BJ (cell line): ENCODE results near the gene PPDPF. TPM values are rescaled to one million over a fixed set of nuclear protein-coding genes. Genes with fewer than 3 reads are reported as not detected.
"Not testable (repeated sequence)": the region's sequence is repeated elsewhere in the genome, so short reads cannot be mapped to it uniquely, and the experiment has no call there.

Experiments used
- CTCF ChIA-PET: fragments of 350-600 bp; formaldehyde crosslinking; extraction: SDS; loops from one replicate; lab custom pipeline; 2021; ENCODE audit warnings: antibody characterized with exemption, inconsistent platforms; lab: Yijun Ruan, JAX
- POLR2A ChIA-PET: fragments of 300-600 bp; sonication (Branson Sonifier 250); formaldehyde crosslinking; extraction: SDS; loops from one replicate; lab custom pipeline; 2021; ENCODE audit warnings: antibody characterized with exemption; lab: Charles Lee
- DNase-seq: peaks from one replicate; pipeline ENCODE4 v3.0.0-alpha.2; 2011; ENCODE audit warnings: low read depth
- H3K27me3 ChIP-seq: 2 replicates; pipeline ENCODE4 v1.6.0; 2011; ENCODE audit warnings: low read length; ENCODE audit not compliant: control insufficient read depth, insufficient read depth
- H3K36me3 ChIP-seq: 2 replicates; pipeline ENCODE4 v1.5.1; 2011; ENCODE audit warnings: low read length; ENCODE audit not compliant: control insufficient read depth, insufficient read depth
- H3K4me3 ChIP-seq: 2 replicates; pipeline ENCODE4 v1.5.1; 2011; ENCODE audit warnings: low read depth, mild to moderate bottlenecking, control low read depth, low read length
- CTCF ChIP-seq: IDR thresholded peaks from 2 replicates; pipeline ENCODE4 v1.5.1; 2011; ENCODE audit warnings: low read depth, mild to moderate bottlenecking, control low read depth, inconsistent platforms, low read length, moderate library complexity; ENCODE audit not compliant: insufficient read depth
- polyA plus RNA-seq: library from polyadenylated mRNA; depleted of rRNA; stranded (reverse); fragments of >200 nt; gene quantifications from 2 replicates; pipeline ENCODE4 v1.2.3, GENCODE V29; 2011

The PPDPF gene
- polyA plus RNA-seq, 1 experiment: 26.9 TPM

DNA sequence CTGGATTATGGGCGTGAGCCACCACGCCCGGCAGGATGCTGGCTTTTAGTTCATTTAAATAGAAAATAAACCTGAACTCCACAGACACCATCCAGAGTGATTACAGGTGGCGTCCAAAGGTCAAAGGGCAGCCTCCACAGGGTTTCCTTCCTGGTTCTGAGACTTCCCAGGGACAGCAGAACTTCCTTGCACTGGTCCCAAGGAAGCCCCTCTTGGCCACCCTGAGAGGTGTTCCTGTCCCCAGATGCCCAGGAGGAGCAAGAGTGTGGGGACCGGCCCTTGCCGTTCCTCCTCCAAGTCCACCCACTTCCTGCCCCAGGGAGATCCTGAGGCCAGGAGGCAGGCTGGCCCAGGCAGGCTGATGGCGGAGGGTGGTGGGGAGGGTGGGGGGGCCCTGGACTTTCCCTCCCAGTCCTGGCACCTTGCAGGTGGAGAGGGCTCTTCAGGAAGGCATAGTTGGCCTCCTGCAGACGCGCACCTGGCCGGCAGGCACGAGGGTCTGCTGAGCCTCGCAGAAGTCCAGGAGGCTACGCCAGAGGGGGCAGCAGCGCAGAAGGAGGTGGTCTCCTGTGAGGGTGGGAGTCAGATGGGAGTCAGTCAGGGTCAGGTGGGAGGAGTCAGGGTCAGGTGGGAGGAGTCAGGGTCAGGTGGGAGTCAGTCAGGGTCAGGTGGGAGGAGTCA is 38.4 kb downstream of the PPDPF start:
- no peak for TF ChIP-seq CTCF

DNA sequence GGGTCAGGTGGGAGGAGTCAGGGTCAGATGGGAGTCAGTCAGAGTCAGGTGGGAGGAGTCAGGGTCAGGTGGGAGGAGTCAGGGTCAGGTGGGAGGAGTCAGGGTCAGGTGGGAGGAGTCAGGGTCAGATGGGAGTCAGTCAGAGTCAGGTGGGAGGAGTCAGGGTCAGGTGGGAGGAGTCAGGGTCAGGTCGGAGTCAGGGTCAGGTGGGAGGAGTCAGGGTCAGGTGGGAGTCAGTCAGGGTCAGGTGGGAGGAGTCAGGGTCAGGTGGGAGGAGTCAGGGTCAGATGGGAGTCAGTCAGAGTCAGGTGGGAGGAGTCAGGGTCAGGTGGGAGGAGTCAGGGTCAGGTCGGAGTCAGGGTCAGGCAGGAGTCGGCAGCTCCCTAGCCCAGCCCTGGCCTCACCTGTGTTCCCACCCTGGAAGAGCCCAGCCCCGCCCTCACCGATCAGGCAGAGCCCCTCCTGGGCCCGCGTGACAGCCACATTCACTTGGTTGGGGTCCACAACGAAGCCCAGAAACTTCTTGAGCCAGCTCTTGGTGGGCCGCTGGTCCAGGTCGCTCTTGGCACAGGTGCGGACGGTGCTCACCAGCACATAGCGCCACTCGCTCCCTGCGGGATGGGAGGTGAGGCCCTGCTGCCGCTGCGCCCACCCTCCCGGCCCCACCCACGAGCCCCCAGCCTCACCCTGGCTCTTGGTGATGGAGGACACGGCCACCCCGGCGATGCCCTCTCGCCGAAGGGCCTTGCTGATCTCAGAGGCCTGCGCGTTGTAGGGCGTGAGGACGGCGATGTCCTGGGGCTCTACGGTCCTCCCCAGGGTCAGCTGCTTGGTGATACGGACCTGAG is 39.1 kb downstream of the PPDPF start:
- DNase-seq, H3K4me3 ChIP-seq, POLR2A ChIA-PET, CTCF ChIA-PET, H3K27me3 ChIP-seq: not testable (repeated sequence)
- H3K36me3 ChIP-seq: peaks cover 25% of the 10 kb centered on the region

More for the DNA sequence above, 38.4 kb downstream of the PPDPF start:
- H3K4me3 ChIP-seq: no peak overlapping the region
- DNase-seq: no peak
- ChIA-PET CTCF (no interaction called here), POLR2A (no interaction called here)
- H3K27me3 ChIP-seq: no peaks in the 10 kb centered on the region
- H3K36me3 ChIP-seq: peaks cover 25% of the 10 kb centered on the region

GRCh38 chr20:63560333-63560805 is 39.8 kb downstream of the PPDPF start:
- Histone ChIP-seq H3K36me3 (peaks cover 25% of the 10 kb centered on the region), H3K4me3 (no peak overlapping the region), H3K27me3 (no peaks in the 10 kb centered on the region)
- DNase-seq: no peak
- TF ChIP-seq CTCF: no peak
- ChIA-PET POLR2A (no interaction called here), CTCF (no interaction called here)

- TF ChIP-seq CTCF: no peak
- Histone ChIP-seq H3K27me3 (no peaks in the 10 kb centered on the region), H3K4me3 (no peak overlapping the region), H3K36me3 (peaks cover 29% of the 10 kb centered on the region)
- CTCF ChIA-PET: no interaction called here
- DNase-seq: no peak
- POLR2A ChIA-PET: no interaction called here
Observed at GRCh38 chr20:63560856-63561609, 40.5 kb downstream of the PPDPF start.

DNA sequence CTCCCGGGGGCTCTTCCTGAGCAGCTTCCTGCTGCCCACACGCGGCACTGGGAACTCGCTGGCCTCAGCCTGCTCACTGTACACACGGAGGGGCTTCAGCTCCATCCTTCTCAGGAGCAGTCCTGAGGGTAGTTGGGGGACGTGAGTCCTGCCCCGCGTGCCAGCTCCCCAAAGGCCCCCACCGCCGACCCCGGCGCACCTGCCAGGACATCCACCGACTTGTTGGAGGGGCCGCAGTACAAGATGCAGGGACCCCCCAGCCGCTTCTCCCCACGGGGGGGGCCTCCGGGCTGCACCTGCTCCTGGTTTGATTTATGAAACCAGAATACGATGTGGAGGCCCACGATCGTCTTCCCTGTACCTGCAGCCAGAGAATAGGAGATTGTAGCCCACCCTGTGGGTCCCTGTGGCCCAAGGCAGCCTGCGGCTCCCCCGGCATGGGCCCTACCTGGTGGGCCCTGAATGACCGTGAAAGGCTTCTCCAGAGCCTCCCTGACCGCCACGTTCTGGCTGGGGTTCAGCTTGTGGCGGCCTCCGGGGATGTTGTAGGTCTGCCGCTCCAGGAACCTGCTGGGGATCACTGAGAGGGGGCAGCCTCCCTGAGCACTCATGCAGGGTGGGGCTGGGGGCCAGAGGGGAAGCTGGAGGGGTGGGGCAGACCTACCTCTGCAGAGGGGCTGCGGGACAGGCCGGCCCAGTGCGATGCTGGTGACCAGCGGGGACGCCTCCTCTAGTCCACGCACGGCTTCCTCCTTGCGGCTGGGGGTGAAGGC is 41.2 kb downstream of the PPDPF start:
- ChIA-PET CTCF (no interaction called here), POLR2A (no interaction called here)
- peaks cover 32% of the 10 kb centered on the region for H3K36me3 ChIP-seq
- DNase-seq: no peak
- TF ChIP-seq CTCF: no peak
- H3K4me3 ChIP-seq: no peak overlapping the region
- no peaks in the 10 kb centered on the region for H3K27me3 ChIP-seq
